Fibroblast of skin of right biceps (primary cell): ENCODE measurements around the gene OTOG.
"Not testable (repeated sequence)": the region's sequence is repeated elsewhere in the genome, so short reads cannot be mapped to it uniquely, and the experiment has no call there.

Experiments used
- DNase-seq: peaks from one replicate; pipeline ENCODE4 v3.0.0-alpha.2; 2013

OTOG gene

DNA sequence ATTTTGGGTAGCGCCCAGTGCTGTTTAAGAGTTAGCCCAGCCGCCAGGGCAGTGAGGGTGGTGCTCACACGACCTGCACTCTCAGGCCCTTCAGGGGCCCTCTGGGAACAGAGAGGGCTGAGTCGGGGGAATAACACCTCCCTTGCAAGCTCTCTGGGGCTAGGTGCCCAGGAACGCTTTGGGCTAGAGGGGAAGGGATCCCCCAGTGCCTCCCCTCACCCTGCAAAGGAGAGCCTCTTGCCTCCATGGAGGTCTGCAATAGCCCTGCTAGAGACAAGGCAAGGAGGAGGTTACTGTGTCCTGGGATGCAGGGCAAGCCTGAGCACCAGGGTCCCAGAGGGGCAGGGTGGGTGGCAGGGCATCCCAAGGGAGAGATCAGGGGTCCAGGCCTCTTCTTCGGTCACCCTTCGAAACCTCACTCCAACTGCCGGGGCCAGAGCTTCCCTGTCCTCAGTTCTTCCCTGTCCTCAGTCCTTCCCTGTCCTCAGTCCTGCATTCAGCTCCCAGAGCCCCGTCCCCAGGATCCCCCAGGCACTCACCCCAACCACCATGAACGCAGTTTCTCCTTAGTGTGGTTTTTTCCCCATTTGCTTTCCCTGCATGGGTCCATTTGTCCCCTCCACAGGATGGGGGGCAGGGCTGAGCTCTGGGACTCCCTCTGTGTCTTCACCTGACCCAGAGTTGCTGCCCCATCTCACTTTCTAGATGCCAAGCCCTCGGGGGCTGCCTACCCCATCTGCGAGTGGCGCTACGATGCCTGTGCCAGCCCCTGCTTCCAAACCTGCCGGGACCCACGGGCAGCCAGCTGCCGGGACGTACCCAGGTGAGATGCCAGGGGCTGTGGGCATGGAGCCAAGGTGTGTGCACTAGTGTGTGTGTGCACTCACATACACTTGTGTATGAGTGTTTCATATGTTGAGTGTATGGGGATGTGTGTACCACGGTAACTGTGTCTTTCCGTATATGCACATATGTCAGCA, 60.8 kb downstream of the OTOG start:
- no peak for DNase-seq

DNA sequence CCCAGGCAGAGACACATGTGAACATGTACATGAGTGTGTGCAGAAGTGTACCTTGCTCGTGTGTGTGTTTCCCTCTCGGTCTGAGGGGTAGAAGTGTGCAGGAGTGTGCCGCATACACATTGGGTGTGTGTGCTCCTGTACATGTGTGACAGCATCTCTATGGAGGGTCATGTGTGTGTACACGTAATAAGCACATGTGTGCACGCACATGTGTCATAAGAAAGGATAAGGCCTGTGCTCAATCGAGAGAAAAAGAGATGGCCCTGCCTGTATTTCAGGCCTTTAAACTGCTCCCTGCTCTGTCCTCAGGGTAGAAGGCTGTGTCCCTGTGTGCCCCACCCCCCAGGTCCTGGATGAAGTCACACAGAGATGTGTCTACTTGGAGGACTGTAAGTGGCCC, 61.8 kb downstream of the OTOG start:
- DNase-seq = no peak

DNA sequence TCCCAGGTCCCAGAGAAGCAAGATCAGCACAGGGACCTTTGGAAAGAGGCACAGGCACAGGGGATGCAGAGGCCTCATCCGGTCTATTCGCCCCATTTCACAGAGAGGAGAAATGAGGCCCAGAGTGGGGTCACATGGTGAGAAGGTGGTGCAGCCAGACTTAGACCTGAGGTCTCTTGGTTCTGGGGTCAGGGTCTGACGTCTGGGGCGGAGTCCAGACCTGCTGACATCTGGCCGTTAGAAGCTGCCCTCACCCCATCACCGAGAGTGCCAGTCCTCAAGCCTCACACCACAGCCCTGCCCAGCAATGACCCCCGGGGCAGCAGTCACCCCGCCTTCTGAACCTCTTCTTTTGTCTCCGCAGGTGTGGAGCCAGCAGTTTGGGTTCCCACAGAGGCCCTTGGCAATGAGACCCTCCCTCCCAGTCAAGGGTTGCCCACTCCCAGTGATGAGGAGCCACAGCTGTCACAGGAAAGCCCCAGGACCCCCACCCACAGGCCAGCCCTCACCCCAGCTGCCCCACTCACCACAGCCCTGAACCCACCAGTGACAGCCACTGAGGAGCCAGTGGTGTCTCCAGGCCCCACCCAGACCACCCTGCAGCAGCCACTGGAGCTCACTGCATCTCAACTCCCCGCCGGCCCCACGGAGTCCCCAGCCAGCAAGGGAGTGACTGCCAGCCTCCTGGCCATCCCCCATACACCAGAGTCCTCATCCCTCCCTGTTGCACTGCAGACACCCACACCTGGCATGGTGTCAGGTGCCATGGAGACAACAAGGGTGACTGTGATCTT, 62.4 kb downstream of the OTOG start:
- no peak for DNase-seq

DNA sequence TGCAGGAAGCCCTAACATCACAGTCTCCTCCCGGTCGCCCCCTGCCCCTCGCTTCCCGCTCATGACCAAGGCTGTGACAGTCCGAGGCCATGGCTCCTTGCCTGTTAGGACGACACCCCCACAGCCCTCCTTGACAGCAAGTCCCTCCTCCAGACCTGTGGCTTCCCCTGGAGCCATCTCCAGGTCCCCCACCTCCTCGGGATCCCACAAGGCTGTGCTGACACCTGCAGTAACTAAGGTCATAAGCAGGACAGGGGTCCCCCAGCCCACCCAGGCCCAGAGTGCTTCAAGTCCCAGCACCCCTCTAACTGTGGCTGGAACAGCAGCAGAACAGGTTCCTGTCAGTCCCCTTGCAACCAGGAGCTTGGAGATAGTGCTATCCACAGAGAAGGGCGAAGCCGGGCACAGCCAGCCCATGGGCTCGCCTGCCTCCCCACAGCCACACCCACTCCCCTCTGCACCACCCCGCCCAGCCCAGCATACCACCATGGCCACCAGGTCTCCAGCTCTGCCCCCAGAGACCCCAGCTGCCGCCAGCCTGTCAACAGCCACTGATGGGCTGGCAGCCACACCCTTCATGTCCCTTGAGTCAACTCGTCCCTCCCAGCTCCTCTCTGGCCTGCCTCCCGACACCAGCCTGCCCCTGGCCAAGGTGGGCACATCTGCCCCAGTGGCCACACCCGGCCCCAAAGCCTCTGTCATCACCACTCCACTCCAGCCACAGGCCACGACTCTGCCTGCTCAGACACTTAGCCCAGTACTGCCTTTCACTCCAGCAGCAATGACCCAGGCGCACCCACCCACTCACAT, 63.2 kb downstream of the OTOG start:
- DNase-seq = no peak

DNA sequence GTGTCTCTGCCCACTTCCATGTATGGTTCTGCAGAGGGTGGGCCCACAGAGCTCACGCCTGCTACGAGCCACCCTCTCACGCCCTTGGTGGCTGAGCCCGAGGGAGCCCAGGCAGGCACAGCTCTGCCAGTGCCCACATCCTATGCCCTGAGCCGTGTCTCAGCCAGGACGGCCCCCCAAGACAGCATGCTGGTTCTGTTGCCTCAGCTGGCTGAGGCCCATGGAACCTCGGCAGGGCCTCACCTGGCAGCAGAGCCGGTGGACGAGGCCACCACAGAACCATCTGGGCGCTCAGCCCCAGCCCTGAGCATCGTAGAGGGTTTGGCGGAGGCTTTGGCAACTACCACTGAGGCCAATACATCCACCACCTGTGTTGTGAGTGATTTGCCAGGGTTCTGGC, 64.0 kb downstream of the OTOG start:
- DNase-seq = no peak

DNA sequence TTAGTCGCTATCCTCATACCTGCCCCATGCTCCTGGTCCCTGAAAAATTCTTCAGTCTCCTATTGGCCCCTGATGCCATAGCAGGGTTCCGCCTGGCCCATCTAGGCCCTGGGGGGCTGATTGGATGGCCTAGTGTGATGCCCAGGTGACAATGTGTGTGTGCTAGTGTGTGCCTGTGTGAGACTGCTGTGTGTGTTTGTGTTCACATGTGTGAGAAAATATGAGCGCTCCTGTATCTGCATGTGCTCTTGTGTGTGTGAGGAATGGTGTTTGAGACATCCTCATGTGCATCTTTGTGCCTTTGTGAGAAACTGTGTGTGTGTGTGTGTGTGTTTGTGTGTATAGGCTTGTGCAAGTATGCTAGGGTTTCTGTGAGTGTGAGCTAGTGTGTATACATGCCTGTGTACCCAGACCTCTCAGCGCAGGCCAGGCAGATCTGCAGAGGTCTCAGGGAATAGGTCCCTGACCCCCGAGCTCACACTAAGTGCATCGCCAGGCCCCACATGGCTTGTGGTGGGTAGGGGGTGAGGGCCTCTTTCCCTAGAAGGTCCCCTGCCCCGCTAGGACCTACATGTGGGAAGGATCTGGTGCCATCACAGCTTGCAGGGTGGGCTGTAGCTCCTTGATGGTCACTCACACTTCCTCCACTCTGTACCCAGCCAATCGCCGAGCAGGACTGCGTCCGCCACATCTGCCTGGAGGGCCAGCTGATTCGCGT, 64.6 kb downstream of the OTOG start:
- no peak for DNase-seq

DNA sequence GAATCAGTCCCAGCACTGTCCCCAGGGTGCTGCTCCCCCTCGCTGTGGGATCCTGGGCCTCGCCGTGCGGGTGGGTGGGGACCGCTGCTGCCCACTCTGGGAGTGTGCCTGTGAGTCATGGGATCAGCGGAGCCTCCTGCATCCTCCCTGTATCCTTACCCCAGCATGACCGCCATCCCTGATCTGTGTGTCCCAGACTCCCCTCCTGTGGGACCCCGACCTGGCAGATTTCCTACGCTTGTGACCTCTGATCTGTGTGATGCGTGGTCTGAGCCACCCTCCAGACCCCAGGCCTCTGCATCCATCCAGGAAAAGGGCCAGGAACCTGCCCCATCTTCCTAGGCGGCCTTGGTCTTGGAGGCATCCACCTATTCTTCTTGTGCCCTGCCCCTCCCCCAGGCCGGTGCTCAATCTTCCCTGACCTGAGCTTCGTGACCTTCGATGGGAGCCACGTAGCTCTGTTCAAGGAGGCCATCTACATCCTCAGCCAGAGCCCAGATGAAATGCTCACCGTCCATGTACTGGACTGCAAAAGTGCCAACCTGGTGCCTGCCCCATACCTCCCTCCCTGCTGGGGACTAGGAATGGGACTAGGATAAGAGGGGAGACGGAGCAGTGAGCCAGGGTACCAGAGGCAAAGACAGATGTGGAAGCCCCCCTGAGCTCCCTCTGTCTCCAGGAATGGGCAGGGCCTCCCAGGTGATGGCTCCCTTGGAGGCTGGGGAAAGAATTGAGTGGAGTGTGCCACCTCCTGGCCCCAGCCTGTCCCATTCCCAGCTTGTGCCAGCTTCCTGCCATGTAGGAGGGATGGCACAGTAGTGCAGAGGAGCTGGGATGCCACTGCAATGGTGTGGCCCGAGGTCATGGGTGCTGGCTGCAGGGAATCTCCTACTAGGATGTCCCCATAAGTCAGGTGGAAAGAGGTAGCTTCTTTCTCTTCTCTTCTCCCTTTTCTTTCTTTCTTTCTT, 65.4 kb downstream of the OTOG start:
- no peak for DNase-seq

DNA sequence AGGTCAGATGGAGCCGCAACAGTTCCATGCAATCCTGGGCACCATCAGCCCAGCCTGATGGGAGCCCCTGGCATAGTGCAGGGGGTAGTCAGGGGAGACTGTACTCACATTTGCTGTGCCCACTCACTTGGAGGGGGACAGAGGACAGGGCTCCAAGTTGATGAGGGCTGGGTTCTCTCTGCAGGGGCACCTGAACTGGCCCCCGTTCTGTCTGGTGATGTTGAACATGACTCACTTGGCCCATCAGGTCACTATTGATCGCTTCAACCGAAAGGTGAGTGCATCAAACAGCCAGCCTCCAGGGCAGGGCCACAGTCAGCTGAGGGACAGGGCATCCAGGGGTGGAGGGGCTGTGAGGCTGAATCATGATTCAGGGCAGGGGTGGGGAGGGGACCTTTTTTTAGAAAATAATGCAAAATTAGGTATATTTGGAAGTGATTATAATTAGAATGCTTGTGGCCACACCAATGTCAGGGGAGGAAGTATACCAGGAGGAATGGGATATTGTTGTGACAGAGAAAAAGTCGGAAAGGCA, 66.4 kb downstream of the OTOG start:
- no peak for DNase-seq

DNA sequence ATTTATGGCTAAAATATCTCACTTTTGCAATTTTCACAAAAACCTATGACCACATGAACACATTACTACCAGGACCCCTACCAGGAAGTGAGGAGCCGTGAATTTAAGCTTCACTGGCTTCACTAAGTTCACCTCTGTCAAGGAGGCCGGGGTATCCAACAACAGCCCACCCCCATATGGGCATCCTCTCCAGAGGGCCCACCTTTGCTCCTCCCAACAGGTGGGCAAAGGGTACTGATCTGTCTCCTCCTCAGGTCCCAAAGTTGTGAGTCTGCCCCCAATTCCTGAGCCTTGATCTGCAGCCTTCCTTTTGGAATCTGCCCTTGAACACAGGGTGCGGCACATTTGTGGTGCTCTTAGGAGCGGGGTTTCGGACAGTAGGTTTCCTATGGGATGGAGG, 66.9 kb downstream of the OTOG start:
- no peak for DNase-seq

DNA sequence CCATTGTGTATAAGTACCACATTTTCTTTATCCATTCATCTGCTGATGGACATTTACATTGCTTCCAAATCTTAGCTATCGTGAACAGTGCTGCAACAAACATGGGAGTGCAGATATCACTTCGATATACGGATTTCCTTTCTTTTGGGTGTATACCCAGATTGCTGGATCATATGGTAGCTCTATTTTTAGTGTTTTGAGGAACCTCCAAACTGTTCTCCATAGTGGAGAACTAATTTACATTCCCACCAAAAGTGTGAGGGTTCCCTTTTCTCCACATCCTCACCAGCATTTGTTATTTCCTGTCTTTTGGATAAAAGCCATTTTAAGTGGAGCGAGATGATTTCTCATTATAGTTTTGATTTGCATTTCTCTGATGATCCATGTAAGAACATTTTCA, 75.7 kb downstream of the OTOG start:
- DNase-seq = not testable (repeated sequence)

DNA sequence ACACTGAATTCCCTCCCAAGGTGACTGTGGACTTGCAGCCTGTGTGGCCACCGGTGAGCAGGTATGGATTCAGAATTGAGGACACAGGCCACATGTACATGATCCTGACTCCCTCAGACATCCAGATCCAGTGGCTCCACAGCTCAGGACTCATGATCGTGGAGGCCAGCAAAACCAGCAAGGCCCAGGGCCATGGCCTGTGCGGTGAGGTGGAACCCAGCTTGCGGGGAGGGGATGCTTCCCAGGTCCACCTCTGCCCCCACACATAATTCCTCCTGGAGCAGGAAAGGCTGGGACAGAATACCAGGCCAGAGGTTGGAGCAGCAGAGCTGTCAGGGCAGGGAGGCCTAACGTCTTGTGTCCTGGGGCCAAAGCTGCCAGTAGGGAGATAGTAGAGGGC, 82.1 kb downstream of the OTOG start:
- no peak for DNase-seq

DNA sequence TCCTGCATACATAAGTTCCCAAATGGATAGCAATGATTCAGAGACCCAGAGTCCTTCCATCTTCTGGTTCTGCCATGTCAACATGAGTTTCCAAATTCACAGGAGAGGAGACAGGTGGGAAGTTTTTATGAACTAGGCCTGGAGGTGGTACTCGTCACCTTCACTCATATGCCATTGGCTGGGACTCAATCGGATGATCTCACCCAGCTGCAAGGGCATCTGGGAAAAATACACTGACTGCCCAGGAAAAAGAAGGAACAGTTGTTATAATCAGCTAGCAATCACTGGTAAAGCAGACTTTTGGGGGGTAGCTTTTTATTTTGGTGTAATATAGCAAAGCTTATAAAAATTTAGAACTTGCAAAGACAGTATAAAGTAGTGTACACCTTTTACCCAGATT, 83.9 kb downstream of the OTOG start:
- DNase-seq = no peak

DNA sequence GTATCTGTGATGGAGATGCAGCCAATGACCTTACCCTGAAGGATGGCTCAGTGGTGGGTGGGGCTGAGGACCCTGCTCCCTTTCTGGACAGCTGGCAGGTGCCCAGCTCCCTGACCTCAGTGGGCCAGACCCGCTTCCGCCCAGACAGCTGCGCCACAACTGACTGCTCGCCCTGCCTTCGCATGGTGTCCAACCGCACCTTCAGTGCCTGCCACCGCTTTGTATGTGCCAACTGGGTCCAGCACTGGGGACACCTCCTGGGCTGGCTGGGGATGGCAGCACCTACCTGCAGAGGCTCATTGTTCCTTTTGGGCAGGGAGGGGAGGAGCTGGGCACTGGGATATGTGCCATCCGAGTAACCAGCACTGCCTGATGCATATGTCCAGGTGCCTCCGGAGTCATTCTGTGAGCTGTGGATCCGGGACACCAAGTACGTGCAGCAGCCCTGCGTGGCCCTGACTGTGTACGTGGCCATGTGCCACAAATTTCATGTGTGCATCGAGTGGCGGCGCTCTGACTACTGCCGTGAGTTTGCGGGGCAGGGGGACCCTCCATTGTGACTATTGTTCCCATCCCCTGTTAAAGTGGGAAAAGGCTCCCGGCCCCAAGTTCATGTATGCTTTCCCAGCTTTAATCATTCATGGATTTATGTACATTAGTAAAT, 84.8 kb downstream of the OTOG start:
- DNase-seq = no peak

DNA sequence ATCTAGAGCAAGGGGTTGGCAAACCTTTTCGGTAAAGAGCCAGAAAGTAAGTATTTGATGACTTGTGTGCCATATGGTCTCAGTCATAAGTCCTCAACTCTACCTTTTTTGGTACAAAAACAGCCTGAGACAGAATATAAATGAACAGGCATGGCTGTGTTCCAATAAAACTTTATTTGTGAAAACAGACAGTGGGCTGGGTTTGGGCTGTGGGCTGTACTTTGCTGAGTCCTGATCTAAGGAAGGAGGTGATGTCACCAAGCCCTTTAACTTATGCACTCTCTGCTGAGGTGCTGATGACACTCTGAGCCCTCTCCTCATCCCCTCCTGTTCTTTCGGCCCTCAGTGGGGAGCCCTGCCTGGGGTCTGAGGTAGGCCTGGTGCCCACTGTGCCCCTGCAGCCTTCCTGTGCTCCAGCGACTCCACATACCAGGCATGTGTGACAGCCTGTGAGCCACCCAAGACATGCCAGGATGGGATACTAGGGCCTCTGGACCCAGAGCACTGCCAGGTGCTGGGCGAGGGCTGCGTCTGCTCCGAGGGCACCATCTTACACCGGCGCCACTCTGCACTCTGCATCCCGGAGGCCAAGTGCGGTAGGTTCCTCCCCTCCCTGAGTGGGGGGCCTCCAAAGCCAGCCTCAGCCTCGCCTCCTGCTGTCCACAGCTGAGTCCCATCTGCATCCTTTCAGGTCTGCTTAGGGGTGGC, 86.4 kb downstream of the OTOG start:
- DNase-seq = no peak

DNA sequence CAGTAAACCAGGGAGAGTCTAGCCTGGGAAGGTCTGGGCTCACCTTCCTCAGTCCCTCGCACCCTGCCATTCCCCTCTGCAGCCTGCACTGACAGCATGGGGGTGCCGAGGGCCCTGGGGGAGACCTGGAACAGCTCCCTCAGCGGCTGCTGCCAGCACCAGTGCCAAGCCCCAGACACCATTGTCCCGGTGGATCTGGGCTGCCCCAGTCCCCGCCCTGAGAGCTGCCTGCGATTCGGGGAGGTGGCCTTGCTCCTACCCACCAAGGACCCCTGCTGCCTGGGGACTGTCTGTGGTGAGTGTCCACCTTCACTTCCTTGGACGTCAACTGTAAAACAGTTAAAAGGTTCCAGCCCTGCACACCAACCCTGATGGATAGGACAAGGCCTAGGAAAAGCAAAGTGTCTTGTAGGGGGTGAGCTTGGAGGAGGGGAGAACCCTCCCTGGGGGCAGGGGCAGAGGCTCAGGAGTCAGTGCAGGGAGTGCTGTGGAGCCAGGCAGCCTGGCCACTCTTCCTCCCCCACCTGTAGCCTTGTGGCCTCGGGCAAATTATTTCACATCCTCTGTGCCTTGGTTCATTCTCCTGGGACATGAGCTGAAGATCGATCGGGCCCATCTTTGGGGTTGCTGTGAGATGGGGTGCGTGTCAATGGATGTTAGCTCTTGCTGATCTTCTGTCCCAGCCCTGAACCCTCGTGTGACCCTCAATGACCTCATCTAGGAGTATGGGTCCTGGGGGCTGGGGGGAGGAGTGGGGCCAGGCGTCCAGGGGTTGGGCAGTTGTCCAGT, 87.1 kb downstream of the OTOG start:
- no peak for DNase-seq

DNA sequence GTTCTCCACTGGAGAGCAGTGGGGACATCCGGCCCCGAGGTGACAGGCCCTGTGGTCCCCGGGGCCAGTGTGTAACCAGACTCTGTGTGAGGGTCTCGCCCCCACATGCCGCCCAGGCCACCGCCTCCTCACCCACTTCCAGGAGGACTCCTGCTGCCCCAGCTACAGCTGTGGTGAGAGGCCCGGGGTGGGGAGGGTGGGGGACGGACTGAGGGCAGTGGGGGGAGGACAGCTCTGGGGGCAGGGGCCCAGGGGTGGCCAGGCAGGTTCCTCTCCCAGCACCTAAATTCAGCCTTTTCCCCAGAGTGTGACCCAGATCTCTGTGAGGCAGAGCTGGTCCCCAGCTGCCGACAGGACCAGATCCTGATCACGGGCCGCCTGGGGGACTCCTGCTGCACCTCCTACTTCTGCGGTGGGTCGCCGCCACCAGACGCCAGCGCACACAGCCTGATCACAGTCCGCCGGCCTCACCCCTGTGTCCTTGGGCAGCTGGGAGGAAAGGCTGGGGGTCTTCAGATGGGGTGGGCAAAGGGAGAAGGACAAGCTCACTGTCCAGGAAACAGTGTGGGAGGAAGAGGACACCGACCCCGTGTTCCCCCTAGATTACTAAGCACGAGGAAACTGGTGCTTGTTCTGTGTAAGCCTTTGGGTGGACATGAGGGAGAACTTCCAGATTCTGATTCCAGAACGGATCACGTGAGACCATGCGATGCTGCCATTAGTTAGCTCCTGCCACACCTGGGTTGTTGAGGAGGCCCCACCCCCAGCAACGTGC, 87.9 kb downstream of the OTOG start:
- no peak for DNase-seq

DNA sequence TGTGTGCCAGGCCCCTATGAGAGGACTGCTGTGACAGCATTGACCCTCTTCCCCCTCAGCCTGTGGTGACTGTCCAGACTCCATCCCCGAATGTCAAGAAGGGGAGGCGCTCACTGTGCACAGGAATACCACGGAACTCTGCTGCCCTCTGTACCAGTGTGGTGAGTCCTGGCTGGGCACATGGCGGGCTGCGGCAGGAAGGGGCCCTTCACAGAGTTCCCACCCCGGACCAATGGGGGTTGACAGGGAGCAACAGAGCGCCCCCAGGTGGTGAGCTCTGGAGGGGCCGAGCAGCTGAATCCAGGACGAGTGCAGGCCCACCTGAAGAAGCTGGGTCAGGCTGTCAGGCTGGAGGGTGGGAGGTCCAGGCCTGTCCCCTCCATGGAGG, 88.5 kb downstream of the OTOG start:
- DNase-seq = no peak

DNA sequence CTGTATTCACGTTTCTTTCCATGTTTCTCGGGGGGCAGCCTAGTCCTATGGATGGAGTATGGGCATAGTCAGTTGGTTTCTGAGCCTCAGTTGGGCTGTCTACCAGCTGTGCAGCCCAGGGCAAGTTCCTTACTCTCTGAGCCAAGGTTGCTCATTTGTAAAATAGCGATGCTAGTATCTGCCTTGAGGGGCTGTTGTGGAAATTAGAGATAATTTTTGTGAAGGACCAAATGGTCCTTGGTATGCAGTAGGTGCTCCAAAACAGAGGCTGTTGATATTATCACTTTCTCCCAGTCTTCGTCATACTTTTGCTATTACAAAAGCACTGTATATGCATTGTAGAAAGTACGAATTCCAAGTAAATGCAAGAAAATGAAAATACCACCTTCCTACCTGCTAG, 89.7 kb downstream of the OTOG start:
- no peak for DNase-seq
